NCI-H69 (cell line): ENCODE results near the gene KATNBL1.

ENCODE experiments used
- DNase-seq: peaks from one replicate; lab custom pipeline; 2025; lab: John Stamatoyannopoulos, UW

The KATNBL1 gene, protein sequence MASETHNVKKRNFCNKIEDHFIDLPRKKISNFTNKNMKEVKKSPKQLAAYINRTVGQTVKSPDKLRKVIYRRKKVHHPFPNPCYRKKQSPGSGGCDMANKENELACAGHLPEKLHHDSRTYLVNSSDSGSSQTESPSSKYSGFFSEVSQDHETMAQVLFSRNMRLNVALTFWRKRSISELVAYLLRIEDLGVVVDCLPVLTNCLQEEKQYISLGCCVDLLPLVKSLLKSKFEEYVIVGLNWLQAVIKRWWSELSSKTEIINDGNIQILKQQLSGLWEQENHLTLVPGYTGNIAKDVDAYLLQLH

GRCh38 chr15:34209421-34210282 lies at the start of gene KATNBL1:
Gene KATNBL1, minus strand, starts transcription at chr15:34210096. Its CDS starts 46,420 bp downstream, at chr15:34163676.
- DNase-seq = peak; percentile 98

GRCh38 chr15:34259566-34259965 lies 49.7 kb upstream of the KATNBL1 start:
- no peak for DNase-seq

DNA sequence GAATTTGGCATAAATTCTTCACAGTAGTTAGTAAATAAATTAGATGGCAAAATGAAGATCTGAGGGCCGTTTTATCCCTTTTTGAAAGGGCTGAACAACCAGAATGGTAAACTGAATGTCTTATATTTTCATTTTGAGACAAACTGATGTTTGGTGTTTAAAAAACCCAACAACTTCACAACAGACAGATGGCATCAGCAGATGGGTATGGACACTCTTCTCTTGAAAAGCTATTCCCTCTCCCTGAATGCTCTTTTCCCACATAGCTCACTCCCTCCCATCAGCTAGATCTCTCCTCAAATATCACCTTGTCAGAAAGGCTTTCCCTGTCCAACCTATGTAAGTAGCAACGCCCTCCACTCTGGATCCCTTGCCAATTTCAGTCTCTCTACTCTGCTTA lies 48.3 kb upstream of the KATNBL1 start:
- no peak for DNase-seq

GRCh38 chr15:34252545-34252944 lies 42.6 kb upstream of the KATNBL1 start:
- no peak for DNase-seq

GRCh38 chr15:34248190-34248589 lies 38.3 kb upstream of the KATNBL1 start:
- no peak for DNase-seq

DNA sequence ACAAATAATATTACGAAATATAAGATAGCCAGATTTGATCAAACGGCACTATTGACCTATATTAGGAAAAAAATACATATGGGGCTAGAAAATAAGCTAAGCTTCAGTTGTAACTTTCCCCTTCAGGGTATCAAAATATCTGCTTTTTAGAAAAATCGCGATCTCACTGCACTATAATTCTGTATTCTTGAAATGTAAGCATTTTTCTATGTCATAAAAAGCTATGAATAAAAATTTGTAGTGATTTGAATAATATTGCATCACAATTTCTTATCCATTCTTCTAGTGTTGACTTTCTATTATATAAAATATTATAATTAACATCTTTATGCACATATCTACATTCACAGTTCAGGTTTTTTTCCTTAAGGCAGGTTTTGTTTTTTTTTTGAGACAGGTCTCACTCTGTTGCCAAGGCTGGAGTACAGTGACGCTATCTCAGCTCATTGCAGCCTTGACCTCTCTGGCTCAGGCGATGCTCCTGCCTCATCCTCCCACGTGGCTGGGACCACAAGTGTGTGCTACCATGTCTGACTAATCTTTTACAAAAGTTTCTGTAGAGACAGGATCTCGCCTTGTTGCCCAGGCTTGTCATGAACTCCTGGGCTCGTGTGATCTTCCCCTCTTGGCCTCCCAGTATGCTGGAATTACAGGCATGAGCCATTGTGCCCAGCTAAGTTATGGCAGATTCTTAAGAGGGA lies 36.5 kb upstream of the KATNBL1 start:
- DNase-seq = no peak

DNA sequence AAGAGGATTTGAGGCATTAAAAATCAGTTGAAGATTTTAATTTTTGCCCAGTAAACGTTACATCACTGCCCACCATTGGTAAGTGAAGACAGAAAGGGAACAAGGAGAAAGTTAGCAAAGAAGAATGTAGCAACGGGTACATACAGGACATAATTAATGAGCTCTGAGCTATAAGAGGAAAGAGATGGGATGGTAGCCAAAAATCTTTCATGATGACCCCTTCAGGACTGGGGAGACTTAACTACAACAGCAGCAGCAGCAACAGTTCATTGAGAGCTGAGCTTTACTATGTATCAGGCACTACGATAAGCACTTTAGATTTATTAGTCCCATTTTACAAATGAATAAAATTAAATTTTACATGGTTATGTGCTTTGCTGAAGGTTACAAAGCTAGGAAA lies 33.3 kb upstream of the KATNBL1 start:
- no peak for DNase-seq

DNA sequence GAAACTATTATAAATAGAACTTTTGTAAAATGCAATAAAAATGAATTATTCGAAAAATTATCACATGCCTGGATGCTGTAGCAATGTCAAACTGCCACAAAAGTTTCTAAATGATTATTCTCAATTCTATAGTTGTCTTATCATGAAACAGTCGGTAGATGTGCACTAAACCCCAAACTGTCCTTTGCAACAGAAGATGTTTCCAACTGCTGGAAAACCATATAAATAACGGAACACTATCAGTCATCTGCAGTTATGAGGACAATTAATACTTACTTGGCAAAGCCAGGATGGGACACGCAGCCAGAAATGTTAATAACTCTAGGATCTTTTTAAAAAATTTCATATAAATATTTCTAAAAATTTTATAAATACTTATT lies 32.4 kb upstream of the KATNBL1 start:
- no peak for DNase-seq

DNA sequence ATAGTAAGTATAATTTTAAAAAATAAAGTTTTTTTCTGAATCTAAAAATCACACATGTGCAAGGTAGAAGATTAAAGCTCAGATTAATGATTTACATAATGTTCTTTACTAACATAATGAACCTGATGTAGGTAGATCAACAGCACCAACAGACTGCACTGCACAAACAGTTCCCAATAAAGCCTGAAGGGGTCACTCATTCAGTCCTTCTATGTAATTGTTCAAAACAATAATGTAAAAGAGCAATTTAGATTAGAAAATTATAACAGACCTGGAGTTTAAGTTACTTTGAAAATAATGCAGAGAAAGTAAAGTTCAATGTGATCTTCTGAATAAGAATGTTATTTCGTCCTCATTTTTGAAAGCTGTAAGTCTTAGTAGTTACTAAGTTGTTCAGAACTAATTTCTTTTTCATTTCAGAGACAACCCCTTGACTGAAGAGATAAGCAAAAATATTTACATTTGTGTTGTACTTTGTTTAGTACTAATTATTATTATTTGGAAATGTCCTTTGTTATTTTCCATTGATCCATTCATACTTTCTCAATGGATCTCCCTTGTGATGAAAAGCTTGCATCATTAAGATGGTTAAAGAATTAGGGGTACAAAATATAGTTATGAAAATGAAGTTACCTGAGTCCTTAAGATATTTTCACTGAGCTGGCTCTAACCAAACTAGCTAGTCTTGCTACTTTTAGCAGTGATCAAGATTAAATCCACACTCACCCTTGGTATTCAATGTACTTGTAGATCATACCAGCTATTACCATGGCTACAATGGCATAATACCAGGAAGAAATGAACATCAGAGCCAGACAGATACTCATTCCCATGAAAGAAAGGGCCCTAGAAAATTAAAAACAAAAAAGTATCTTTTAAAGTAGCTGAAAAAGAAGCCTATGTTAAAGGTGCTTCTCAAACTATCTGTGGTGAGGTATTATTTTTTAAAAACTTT lies 31.8 kb upstream of the KATNBL1 start:
- peak; percentile 47 for DNase-seq

- DNase-seq = no peak
These were observed 30.6 kb upstream of the KATNBL1 start for GRCh38 chr15:34240537-34240936.

GRCh38 chr15:34239151-34239808 lies 29.4 kb upstream of the KATNBL1 start:
- no peak for DNase-seq

DNA sequence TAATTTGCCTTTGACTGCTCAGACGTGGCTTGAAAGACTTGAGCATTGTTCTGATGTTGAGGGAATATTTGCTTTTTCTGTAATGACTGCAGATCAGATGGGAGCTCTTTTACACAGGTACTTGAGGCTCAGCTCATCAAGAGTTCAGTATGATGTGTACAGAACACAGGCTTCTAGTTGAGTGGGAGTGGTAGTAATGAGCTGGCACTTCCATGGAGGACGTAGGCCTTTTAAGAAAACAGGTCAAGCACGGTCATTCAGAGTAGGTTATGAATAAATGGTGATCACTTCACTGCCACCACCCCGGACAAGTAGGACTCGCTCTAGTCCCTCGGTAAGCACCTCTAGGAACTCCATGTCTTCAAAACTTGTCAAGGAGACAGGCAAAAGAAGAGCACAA lies 23.7 kb upstream of the KATNBL1 start:
- DNase-seq = no peak

- DNase-seq = peak; percentile 48
These were observed 14.2 kb upstream of the KATNBL1 start for GRCh38 chr15:34223904-34224596.

DNA sequence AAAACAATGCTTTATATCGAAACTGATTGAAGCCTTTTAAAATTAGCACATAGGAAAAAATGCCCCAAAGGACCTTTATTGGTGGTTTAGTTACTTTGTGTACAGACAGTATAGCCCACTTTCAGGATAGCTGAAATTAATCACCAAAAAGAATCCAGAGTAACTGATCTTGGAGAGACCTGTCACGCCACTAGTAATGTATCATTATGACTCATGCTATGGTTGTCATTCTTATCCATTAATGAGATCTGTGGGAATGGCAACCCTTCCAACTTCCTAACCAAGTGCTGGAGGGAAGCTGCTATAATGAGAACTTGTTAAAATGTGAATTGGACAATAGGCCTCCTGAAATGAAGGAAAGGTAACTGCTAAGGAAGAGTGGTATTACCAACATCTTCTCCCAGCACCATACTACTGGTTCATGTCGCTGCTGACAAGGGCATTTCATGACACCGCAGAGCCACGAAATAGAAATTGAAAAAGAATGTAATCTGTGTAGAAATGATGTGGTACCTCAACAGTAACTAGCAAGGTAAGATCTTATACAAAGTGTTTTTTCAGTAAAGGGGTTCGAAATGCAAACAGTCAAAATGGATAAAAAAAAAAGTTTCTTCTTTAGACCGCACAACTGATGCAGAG lies 7.8 kb upstream of the KATNBL1 start:
- DNase-seq = no peak

DNA sequence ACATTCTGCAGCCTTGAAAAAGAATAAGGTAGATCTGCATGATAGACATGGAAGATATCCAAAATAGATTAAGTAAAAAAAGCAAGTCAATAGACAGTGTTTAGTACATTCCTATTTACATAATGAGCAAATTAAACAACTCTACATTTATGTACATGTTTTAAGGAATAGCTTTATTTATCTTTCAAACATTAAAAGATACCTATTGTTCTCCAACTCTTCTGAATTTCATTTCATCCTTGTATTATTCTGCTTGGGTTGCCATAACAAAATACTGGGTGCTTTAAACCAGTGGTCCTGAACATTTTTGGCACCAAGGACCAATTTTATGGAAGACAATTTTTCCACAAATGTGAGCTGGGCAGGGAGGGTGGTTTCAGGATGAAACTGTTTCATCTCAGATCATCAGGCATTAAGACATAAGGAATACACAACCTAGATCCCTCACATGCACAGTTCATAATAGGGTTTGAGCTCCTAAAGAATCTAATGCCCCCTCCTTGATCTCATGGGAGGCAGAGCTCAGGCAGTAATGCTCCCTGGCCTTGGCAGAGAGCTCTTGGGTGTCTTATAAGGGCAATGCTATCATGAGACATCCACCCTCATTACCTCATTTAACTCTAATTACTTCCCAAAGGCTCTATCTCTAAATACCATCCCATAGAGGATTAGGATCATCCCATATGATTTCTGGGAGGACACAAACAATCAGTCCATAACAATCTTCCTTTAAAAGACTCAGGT lies 6.8 kb upstream of the KATNBL1 start:
- DNase-seq = no peak

DNA sequence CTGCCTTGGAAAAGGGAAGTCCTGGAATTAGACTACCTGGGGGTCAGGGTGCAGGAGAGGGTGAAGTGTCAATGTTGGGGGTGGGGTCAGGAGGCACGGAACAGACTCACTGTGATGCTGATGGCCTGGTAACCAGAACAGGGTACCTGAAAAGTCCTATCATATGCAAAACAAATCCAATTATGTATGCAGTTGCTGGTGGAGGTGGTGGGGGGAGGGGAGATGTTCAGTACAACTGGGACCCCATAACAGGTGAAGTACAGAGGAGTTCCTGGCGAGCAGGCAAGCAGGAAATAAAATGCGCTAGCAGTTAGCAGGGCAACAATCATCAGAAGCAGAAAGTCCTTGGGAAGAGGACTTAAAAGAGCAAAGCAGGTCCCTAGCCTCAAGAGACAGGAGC lies 4.2 kb upstream of the KATNBL1 start:
- DNase-seq = no peak

DNA sequence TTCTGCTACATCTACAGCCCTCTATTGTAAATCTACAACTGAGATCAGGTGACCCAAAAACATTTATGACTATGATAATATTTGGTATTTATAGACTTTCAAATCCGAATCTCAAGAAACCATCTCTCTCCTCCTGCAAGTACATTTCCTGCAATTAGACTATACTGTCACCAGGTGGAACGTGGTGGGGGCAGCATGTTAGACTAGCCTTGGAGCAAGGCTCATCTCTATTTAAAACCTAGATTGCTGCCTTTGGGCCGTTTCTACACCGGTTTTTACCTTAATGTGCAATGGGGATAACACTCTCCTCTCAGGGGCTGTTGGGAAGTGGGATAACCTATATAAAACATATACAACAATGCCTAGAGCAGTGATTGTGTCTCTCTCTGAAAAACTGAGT lies 3.8 kb upstream of the KATNBL1 start:
- no peak for DNase-seq

DNA sequence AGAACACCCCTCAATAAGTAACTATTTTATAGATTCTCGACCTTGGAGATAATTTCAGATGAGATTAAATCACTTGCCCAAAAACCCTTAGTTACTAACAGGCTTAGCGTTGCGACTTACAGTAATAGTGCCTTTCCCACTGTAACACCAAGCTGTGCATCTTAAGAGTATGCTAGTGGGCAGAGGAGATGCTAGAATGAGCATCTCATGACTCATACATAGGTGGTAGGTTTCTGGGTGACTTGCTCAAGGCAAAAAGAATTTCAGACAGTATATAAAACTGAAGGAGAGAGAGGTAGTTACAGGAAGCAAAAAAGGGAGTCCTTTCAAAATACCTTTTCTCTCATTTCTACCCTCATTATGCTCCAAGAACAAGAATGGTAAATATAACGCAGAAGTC lies 3.9 kb downstream of the KATNBL1 start:
- DNase-seq = no peak

DNA sequence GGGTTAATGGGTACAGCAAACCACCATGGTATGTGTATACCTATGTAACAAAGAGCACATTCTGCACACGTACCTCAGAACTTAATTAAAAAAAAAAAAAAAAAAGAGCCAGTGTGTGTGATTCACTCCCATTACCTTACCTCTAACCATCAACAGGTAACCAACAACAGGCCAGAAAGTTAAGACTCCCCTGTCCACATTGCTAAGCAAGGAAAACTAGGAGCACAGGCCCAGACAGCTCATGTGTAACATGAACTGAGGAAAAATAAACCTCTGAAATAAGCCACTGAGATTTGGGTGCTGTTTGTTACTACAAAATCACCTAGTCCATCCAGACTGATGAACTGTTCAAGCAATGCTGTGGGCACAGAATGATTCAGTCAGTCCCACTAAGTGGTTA lies 6.0 kb downstream of the KATNBL1 start:
- no peak for DNase-seq
